Cardiac muscle cell (in vitro differentiated cells and primary cell): ENCODE results near the gene CDNF. TPM values are rescaled to one million over a fixed set of nuclear protein-coding genes. Genes with fewer than 3 reads are reported as not detected.

Experiments
- DNase-seq, 2 donors: peaks; one replicate each; pipeline versions ENCODE4 v3.0.0 to v3.0.0-alpha.2; 2010 to 2017; ENCODE audit warnings: low read depth in 1 of 2, low spot score in 1 of 2
- H3K27ac ChIP-seq: fragments of 200-600 bp; sonication (generic); 2 replicates; pipeline ENCODE4 v1.5.1; 2016
- H3K27me3 ChIP-seq: fragments of 200-600 bp; sonication (generic); 2 replicates; pipeline ENCODE4 v1.6.0; 2016; ENCODE audit warnings: control low read depth
- H3K36me3 ChIP-seq: fragments of 200-600 bp; sonication (generic); 2 replicates; pipeline ENCODE4 v1.5.1; 2016; ENCODE audit warnings: control low read depth
- H3K4me1 ChIP-seq: fragments of 200-600 bp; sonication (generic); 2 replicates; pipeline ENCODE4 v1.8.1; 2017; ENCODE audit warnings: low read depth, mild to moderate bottlenecking, mixed run types
- H3K4me3 ChIP-seq: fragments of 200-600 bp; sonication (generic); 2 replicates; pipeline ENCODE4 v1.5.1; 2016; ENCODE audit warnings: mild to moderate bottlenecking
- H3K9me3 ChIP-seq: fragments of 200-600 bp; sonication (generic); 2 replicates; pipeline ENCODE4 v1.5.1; 2017; ENCODE audit warnings: low read depth, mild to moderate bottlenecking, control low read depth
- polyA plus RNA-seq: library from polyadenylated mRNA; unstranded; fragments of >200 nt; fragmentation: Nextera tagmentation; extraction: Ambion mirVana; gene quantifications from 2 replicates; pipeline ENCODE4 v1.2.1, GENCODE V29; 2016
- total RNA-seq: library from RNA; depleted of rRNA; stranded (reverse); fragments of >200 nt; gene quantifications from 2 replicates; pipeline ENCODE4 v1.2.3, GENCODE V29; 2016
- TF ChIP-seq, protein P1 (sequence below): IDR thresholded peaks from 2 replicates; pipeline ENCODE4 v1.5.1; 2012; ENCODE audit warnings: low read depth, mild to moderate bottlenecking, low read length

CDNF gene
- total and polyA plus RNA-seq, 2 experiments from 2014 or later = 1.4 to 4.1 TPM

GRCh38 chr10:14815681-14816080 lies 22.2 kb downstream of the CDNF start:
- Histone ChIP-seq H3K4me3 (no peak overlapping the region), H3K27ac (no peak overlapping the region)
- no peak for DNase-seq

DNA sequence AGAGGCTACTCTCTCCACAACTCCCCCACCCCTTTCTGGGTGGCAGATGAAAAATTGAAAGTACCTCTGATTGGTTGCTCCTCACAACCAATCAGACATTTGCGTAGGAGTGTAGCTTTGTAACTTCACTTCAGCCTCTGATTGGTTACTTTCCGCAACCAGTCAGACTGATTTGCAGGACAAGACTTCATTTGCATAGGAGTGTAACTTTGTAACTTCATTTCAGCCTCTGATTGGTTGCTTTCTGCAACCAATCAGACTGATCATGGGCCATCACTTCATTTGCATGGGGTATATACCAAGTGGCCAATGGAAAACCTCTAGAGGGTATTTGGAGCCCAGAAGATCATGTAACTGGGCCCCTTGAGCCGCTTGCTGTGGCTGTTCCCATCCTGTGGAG lies 25.6 kb downstream of the CDNF start:
- H3K27ac ChIP-seq = no peak overlapping the region
- H3K9me3 ChIP-seq = no peaks in the 10 kb centered on the region
- H3K27me3 ChIP-seq = no peaks in the 10 kb centered on the region
- H3K36me3 ChIP-seq = no peaks in the 10 kb centered on the region
- DNase-seq = no peak
- no peaks in the 10 kb centered on the region for H3K4me1 ChIP-seq
- H3K4me3 ChIP-seq = no peak overlapping the region
- TF ChIP-seq, protein P1, sequence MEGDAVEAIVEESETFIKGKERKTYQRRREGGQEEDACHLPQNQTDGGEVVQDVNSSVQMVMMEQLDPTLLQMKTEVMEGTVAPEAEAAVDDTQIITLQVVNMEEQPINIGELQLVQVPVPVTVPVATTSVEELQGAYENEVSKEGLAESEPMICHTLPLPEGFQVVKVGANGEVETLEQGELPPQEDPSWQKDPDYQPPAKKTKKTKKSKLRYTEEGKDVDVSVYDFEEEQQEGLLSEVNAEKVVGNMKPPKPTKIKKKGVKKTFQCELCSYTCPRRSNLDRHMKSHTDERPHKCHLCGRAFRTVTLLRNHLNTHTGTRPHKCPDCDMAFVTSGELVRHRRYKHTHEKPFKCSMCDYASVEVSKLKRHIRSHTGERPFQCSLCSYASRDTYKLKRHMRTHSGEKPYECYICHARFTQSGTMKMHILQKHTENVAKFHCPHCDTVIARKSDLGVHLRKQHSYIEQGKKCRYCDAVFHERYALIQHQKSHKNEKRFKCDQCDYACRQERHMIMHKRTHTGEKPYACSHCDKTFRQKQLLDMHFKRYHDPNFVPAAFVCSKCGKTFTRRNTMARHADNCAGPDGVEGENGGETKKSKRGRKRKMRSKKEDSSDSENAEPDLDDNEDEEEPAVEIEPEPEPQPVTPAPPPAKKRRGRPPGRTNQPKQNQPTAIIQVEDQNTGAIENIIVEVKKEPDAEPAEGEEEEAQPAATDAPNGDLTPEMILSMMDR = no peak

More at GRCh38 chr10:14815681-14816080, 22.2 kb downstream of the CDNF start:
- no peaks in the 10 kb centered on the region for H3K36me3 ChIP-seq
- no peaks in the 10 kb centered on the region for H3K9me3 ChIP-seq
- no peaks in the 10 kb centered on the region for H3K4me1 ChIP-seq
- TF ChIP-seq, protein P1 = no peak
- H3K27me3 ChIP-seq = no peaks in the 10 kb centered on the region

DNA sequence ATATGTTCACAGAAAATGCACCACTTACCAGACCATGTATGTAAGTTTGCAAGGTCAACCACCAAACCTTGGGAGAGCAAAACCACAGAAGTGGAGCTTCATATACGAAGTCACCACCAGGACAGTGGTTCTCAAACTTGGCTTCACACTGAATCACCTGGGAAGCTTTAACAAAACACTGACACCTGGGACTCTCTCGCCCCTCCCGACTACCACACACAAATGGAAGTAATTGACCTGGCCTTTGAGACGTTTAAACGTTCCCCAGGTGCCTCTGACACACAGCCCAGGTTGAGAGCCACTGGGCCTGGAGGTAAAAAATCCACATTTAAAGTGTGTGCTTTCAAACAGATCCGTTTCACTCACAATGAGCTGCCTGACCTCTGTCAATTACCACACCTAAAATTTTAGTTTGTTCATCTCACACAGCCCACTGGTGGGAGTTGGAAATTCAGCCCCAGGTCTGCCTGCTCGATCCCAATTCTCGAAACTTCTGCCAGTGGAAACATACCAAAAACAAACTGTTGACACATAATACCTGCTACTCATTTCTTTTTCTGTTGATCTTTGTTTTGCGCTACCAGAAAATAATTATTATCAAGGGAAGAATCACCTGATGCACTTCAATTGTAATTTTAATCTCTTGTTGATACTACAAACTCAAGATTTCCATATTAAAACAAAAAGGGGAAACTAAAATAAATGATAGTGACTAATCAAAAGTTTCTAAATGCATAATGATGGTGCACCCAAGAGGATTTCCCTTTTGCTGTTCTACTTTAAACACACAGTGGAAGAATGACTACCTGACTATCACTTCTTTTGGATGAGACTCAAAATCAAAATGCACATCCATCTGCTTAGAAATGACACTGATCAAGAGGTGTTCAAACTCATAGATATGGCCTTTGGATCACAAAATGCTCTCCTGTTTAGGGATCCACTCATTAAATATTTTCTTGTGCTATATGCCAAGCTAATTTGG lies 26.6 kb downstream of the CDNF start:
- no peaks in the 10 kb centered on the region for H3K4me1 ChIP-seq
- TF ChIP-seq, protein P1 = no peak
- no peaks in the 10 kb centered on the region for H3K36me3 ChIP-seq
- H3K27me3 ChIP-seq = no peaks in the 10 kb centered on the region
- H3K27ac ChIP-seq = no peak overlapping the region
- no peak for DNase-seq
- H3K4me3 ChIP-seq = no peak overlapping the region
- no peaks in the 10 kb centered on the region for H3K9me3 ChIP-seq

DNA sequence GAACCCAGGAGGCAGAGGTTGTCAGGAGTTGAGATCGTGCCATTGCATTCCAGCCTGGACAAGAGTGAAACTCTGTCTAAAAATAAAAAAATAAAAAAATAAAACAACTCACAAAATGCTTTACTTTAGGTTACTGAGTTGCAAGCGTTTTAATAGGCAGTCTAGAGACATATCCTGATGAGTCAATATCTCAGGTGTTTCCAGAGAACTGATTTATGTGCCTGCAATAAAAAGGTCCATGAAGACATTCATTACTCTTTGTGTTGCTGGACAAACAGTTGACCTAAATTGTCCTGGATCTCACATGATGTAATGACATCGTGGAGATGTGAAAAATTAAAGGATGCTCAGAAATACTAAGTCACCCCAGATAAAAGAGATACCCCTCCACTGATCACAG lies 31.5 kb downstream of the CDNF start:
- DNase-seq = no peak
- no peaks in the 10 kb centered on the region for H3K9me3 ChIP-seq
- TF ChIP-seq, protein P1 = no peak
- H3K27me3 ChIP-seq = no peaks in the 10 kb centered on the region
- H3K36me3 ChIP-seq = no peaks in the 10 kb centered on the region
- no peak overlapping the region for H3K27ac ChIP-seq
- H3K4me1 ChIP-seq = no peaks in the 10 kb centered on the region
- no peak overlapping the region for H3K4me3 ChIP-seq

DNA sequence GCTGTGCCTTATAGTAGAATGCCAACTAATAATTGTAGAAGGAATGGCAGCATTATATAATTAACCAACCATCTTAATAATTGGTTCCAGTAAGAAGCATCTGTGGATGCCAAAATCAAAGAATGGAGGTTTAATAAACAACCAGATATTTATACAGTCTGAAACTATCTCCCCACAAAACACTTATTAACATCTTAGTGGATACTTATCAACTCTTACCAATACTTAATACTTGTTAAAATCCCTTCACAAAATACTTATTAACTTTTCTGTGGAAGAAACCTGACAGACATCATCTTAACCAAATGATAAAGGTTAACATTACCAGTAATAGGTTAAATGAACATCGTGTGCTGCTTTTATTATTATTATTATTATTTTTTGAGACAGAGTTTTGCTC lies 34.0 kb downstream of the CDNF start:
- H3K36me3 ChIP-seq = no peaks in the 10 kb centered on the region
- no peaks in the 10 kb centered on the region for H3K27me3 ChIP-seq
- no peak overlapping the region for H3K27ac ChIP-seq
- DNase-seq = no peak
- H3K4me1 ChIP-seq = no peaks in the 10 kb centered on the region
- no peak overlapping the region for H3K4me3 ChIP-seq
- TF ChIP-seq, protein P1 = no peak
- no peaks in the 10 kb centered on the region for H3K9me3 ChIP-seq
